NB4 (cell line): ENCODE results near the gene AMFR.

ENCODE experiments used
- DNase-seq: peaks from one replicate; pipeline ENCODE4 v3.0.0; 2010; ENCODE audit warnings: low read depth
- H3K4me3 ChIP-seq: one replicate; pipeline ENCODE4 v1.5.1; 2011; ENCODE audit warnings: mild to moderate bottlenecking, low read depth, low read length, moderate library complexity
- MYC ChIP-seq: IDR thresholded peaks from 2 replicates; pipeline ENCODE4 v1.6.1; 2011; ENCODE audit warnings: low read depth, low read length
- POLR2A ChIP-seq: IDR thresholded peaks from 2 replicates; pipeline ENCODE4 v1.6.1; 2011; ENCODE audit warnings: mild to moderate bottlenecking; ENCODE audit not compliant: insufficient read length; ENCODE audit errors: extremely low read depth
- TF ChIP-seq, protein P1 (sequence below): IDR thresholded peaks from 2 replicates; pipeline ENCODE4 v1.6.1; 2011; ENCODE audit warnings: low read depth, low read length
- TF ChIP-seq, protein P2 (sequence below): IDR thresholded peaks from one replicate; pipeline ENCODE4 v1.5.1; 2012; ENCODE audit warnings: low read depth, low read length

The AMFR gene

DNA sequence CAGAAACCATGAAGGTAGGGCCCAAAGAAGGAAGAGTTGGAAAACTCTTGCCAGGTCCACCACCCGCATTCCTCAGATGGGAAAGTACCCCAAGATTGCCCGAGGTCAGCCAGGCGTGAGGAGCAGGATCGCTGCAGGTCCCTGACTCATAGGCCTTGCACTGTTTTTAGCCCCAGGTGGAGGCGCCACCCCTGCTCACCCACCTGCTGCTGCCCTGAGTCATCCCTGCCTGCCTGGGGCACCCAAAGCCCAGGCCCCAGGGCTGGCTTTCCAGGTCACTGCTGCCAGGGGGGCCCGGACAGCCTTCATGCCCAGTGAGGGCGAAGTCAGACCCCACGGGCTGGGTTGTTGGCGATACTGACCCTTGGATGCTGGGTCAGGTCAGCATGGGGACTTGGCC, 100.9 kb downstream of the AMFR start:
- TF ChIP-seq POLR2A (no peak), MYC (no peak)
- TF ChIP-seq, protein P1, sequence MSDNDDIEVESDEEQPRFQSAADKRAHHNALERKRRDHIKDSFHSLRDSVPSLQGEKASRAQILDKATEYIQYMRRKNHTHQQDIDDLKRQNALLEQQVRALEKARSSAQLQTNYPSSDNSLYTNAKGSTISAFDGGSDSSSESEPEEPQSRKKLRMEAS = no peak
- TF ChIP-seq, protein P2, sequence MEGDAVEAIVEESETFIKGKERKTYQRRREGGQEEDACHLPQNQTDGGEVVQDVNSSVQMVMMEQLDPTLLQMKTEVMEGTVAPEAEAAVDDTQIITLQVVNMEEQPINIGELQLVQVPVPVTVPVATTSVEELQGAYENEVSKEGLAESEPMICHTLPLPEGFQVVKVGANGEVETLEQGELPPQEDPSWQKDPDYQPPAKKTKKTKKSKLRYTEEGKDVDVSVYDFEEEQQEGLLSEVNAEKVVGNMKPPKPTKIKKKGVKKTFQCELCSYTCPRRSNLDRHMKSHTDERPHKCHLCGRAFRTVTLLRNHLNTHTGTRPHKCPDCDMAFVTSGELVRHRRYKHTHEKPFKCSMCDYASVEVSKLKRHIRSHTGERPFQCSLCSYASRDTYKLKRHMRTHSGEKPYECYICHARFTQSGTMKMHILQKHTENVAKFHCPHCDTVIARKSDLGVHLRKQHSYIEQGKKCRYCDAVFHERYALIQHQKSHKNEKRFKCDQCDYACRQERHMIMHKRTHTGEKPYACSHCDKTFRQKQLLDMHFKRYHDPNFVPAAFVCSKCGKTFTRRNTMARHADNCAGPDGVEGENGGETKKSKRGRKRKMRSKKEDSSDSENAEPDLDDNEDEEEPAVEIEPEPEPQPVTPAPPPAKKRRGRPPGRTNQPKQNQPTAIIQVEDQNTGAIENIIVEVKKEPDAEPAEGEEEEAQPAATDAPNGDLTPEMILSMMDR = no peak
- no peak overlapping the region for H3K4me3 ChIP-seq
- no peak for DNase-seq

DNA sequence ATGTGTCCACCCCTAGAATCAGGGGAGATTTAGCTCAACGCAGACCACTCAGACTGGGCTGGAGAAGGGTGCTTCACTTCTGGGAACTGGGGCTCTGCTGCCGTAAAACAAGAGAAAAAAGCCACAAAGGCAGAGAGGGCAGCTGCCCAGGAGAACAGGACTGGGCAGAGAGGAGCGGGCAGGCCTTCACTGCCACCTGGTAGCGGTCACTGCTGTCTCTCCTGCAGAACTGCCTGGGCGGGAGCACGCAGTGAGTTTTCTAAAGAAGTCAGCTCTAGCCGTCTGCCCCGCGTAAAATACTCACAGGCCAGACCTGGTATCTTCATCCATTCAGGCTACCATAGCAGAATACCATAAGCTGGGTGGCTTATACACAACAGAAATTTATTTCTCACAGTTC, 103.8 kb downstream of the AMFR start:
- DNase-seq = no peak
- TF ChIP-seq, protein P2 = no peak
- TF ChIP-seq, protein P1 = no peak
- no peak for TF ChIP-seq POLR2A
- TF ChIP-seq MYC = no peak
- no peak overlapping the region for H3K4me3 ChIP-seq

DNA sequence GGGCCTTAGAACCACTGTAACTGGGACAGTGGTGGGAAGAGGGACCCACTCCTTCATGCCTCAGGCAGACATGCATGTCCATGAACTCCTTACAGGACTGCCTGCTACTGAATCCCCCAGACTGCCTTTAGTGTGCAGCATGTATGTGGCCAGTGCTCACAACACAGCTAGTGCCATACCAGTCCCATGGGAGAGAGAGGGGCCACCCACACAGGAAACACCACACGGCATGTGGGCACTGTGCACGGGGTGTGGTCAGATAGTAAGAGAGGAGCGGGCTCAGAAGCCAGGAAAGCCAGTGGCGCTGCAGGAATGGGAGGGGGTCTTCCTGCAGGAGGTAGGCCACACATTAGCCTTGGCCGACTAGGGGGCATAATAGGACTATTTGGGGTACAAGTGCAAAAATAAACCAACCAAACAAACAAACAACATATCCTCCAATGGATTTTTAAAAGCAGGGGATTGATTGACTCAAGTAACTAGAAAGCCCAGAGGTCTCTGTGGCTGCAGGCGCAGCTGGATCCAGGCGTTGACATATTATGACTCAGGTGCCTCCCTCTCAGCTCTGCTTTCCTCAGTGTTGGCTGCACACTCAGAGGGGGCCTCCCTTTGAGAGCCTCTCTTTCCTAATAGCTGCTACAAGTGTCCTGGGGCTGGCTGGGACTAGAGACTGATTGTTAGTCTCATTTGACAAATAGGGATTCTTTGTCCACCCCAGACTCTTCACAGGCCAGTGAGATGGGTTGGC, 104.4 kb downstream of the AMFR start:
- no peak for TF ChIP-seq POLR2A
- TF ChIP-seq, protein P2 = no peak
- no peak for TF ChIP-seq MYC
- TF ChIP-seq, protein P1 = no peak
- peak; percentile 80 for DNase-seq
- no peak overlapping the region for H3K4me3 ChIP-seq

DNA sequence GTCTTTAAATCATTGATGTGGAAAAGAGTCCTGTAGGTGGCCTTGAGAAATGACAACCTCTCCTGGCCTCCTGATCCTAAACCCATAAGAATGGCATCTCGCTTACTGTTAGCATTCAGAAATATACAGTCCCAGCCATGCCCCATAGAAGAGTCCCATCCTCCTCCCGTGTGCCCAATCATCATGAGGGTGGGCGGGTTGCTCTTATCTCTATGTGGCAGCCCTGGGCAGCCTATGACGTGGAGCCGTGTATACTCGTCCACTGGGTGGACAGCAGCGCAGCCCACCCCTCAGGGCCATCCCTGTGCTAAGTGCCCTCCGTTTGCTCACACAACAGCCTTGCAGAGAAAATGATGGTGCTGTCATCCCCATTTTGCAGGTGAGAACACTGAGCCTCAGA, 105.3 kb downstream of the AMFR start:
- TF ChIP-seq POLR2A = no peak
- no peak for DNase-seq
- H3K4me3 ChIP-seq = no peak overlapping the region

DNA sequence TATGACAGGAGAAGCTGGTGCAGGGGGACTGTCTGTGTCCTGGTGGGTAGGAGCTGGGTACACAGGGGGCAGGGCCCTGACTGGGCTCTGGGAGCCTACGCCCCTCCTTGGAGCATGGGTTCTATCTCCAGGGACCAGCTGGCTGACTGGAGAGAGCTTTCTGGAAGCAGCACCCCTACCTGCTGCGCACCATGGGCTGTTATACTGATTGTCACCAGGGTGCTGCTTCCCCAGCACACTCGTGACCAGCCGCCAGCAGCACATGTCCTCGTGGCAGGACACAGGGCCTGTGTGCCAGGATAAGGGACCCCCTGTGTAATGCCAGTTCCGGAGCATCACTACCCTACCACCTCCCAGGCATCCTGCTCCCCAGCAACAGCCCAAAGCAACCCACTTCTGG, 106.0 kb downstream of the AMFR start:
- TF ChIP-seq MYC (no peak), POLR2A (no peak)
- TF ChIP-seq, protein P2 = no peak
- TF ChIP-seq, protein P1 = no peak
- DNase-seq = no peak
- H3K4me3 ChIP-seq = no peak overlapping the region

DNA sequence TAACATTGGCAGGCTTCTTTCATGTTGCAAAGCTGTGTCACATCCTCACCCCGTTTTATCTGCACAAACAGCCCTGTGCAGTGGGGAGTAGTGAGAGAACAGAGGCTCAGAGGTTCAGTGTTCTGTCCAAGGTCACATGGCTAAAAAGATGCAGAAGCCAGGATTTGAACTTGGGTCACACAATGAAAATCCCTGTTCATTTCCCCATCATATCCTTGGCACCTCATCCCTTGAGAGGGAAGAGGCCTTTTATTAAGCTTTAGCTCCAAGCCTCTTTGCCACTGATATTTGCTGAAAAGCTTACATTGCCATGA, 106.6 kb downstream of the AMFR start:
- no peak overlapping the region for H3K4me3 ChIP-seq
- no peak for DNase-seq
- TF ChIP-seq, protein P2 = no peak
- no peak for TF ChIP-seq MYC
